ENCODE results near the gene PITRM1. TPM values are rescaled to one million over a fixed set of nuclear protein-coding genes. Genes with fewer than 3 reads are reported as not detected.

PITRM1 gene
- total and polyA plus RNA-seq, 12 donors = 61.8 to 107 (median 82.5) TPM

GRCh38 chr10:3199488-3199887 is 26.9 kb upstream of the PITRM1 start:
- ATAC-seq (no peak), DNase-seq (no peak)
- H3K4me3 ChIP-seq = no peak overlapping the region
- H3K27ac ChIP-seq = no peak overlapping the region
- peaks cover 0 to 21% (median 0%) of the 10 kb centered on the region in 7 donors for H3K27me3 ChIP-seq
- intact Hi-C loops (cut with DNase I) = loop anchor here in 8 of 10 donors (5.0 to 10.0 kb wide), 5 partner anchors 1455 to 1575 kb away; no protein-coding TSS in a partner anchor
- no peaks in the 10 kb centered on the region for H3K36me3 ChIP-seq
- WGBS, 2 donors = 86 to 89% methylated on average over 9 of the region's 9 CpGs
- H3K9me3 ChIP-seq = no peaks in the 10 kb centered on the region
- H3K4me1 ChIP-seq = peaks cover 3 to 17% (median 10%) of the 10 kb centered on the region in 9 donors
- TF ChIP-seq CTCF (IDR thresholded peaks at IDR 0.05) = no peak

GRCh38 chr10:3198900-3199299 is 26.3 kb upstream of the PITRM1 start:
- ATAC-seq (no peak), DNase-seq (no peak)
- Histone ChIP-seq H3K4me3 (no peak overlapping the region), H3K27ac (no peak overlapping the region), H3K4me1 (peaks cover 3 to 17% (median 9%) of the 10 kb centered on the region in 9 donors), H3K36me3 (no peaks in the 10 kb centered on the region), H3K9me3 (no peaks in the 10 kb centered on the region), H3K27me3 (peaks cover 0 to 21% (median 0%) of the 10 kb centered on the region in 7 donors)
- intact Hi-C loops (cut with DNase I) = loop anchor here in 8 of 10 donors (5.0 to 10.0 kb wide), 5 partner anchors 1456 to 1576 kb away; no protein-coding TSS in a partner anchor
- 95 to 97% methylated on average over 7 of the region's 7 CpGs for WGBS, 2 donors
- no peak for TF ChIP-seq CTCF (IDR thresholded peaks at IDR 0.05)

- Histone ChIP-seq H3K36me3 (no peaks in the 10 kb centered on the region), H3K9me3 (no peaks in the 10 kb centered on the region), H3K4me3 (peak overlapping the region in 9 of 10 donors; percentile 0 to 42 (median 30)), H3K27me3 (peaks cover 0 to 21% (median 0%) of the 10 kb centered on the region in 7 donors), H3K4me1 (peaks cover 3 to 25% (median 9%) of the 10 kb centered on the region in 9 donors), H3K27ac (peak overlapping the region in 5 of 10 donors; percentile 41 to 62 (median 43))
- 14 to 17% methylated on average over 27 of the region's 27 CpGs for WGBS, 2 donors
- ATAC-seq = peak; percentile 88 to 95 (median 94)
- TF ChIP-seq CTCF (IDR thresholded peaks at IDR 0.05) = peak in 8 of 9 donors; percentile 86 to 97 (median 93)
- peak; percentile 77 to 83 for DNase-seq
- intact Hi-C loops (cut with DNase I) = loop anchor here in 9 of 10 donors (1.0 to 10.0 kb wide), 8 partner anchors 1457 to 1577 kb away; no protein-coding TSS in a partner anchor
Observed at GRCh38 chr10:3197348-3198003, 24.9 kb upstream of the PITRM1 start.

- peak overlapping the region in 5 of 10 donors; percentile 41 to 62 (median 43) for H3K27ac ChIP-seq
- 41 to 49% methylated on average over 12 of the region's 12 CpGs for WGBS, 2 donors
- H3K4me1 ChIP-seq = peaks cover 3 to 25% (median 9%) of the 10 kb centered on the region in 9 donors
- H3K36me3 ChIP-seq = no peaks in the 10 kb centered on the region
- intact Hi-C loops (cut with DNase I) = loop anchor here in 9 of 10 donors (1.0 to 10.0 kb wide), 8 partner anchors 1458 to 1578 kb away; no protein-coding TSS in a partner anchor
- peak in 7 of 8 donors; percentile 17 to 38 (median 25) for ATAC-seq
- TF ChIP-seq CTCF (IDR thresholded peaks at IDR 0.05) = no peak
- peak overlapping the region in 9 of 10 donors; percentile 0 to 42 (median 30) for H3K4me3 ChIP-seq
- no peaks in the 10 kb centered on the region for H3K9me3 ChIP-seq
- no peak for DNase-seq
- peaks cover 0 to 21% (median 0%) of the 10 kb centered on the region in 7 donors for H3K27me3 ChIP-seq
Observed at GRCh38 chr10:3196958-3197347, 24.4 kb upstream of the PITRM1 start.

Measured in heart right ventricle (tissue), 16 donors.